Measurements from ENCODE around the gene CARHSP1. TPM values are rescaled to one million over a fixed set of nuclear protein-coding genes. Genes with fewer than 3 reads are reported as not detected.
A peak's percentile ranks its signal among the peaks of the same experiment; 100 is the strongest.
"Not testable (repeated sequence)": the region's sequence is repeated elsewhere in the genome, so short reads cannot be mapped to it uniquely, and the experiment has no call there.

Gene CARHSP1
- polyA plus RNA-seq, 3 donors, result 32.0 to 60.3 (median 52.0) TPM

GRCh38 chr16:8846401-8846932 is 22.3 kb downstream of the CARHSP1 start:
- 96% methylated on average over 10 of the region's 10 CpGs for WGBS (ENCODE audit: insufficient coverage)
- Mint-ChIP-seq H3K36me3 (peaks cover 71 to 77% of the 10 kb centered on the region in 2 donors), H3K4me1 (peaks cover 59% of the 10 kb centered on the region), H3K9me3 (peaks cover 0 to 2% (median 0%) of the 10 kb centered on the region in 7 donors), H3K27ac (no peak overlapping the region), H3K4me3 (no peak overlapping the region), H3K27me3 (ENCODE audit: low read depth in 3 of 3) (peaks cover 4 to 8% (median 5%) of the 10 kb centered on the region in 3 donors)
- intact Hi-C loops (cut with micrococcal nuclease), result no loop called here
- Histone ChIP-seq H3K9me3 (replicated peaks in 1 of 2; ENCODE audit: control insufficient read depth in 1 of 2, insufficient read depth in 1 of 2, low read length in 2 of 2) (no peaks in the 10 kb centered on the region), H3K4me2 (replicated peaks; ENCODE audit: extremely low read depth, low read length, poor library complexity, severe bottlenecking) (no peak overlapping the region), H3K4me1 (ENCODE audit: control insufficient read depth in 1 of 2, insufficient read depth in 2 of 2, low read length in 2 of 2) (peaks cover 25 to 41% of the 10 kb centered on the region in 2 donors), H2AFZ (ENCODE audit: insufficient read depth, low read depth, low read length, poor library complexity, severe bottlenecking) (no peak overlapping the region), H3K27me3 (ENCODE audit: control insufficient read depth in 2 of 2, insufficient read depth in 2 of 2, low read length in 2 of 2) (no peaks in the 10 kb centered on the region), H3K4me3 (replicated peaks in 1 of 3; ENCODE audit: low read depth in 2 of 3, low read length in 3 of 3) (no peak overlapping the region), H3K79me2 (ENCODE audit: insufficient read depth, low read length) (peaks cover 15% of the 10 kb centered on the region), H4K20me1 (ENCODE audit: insufficient read depth, low read length) (peaks cover 49% of the 10 kb centered on the region), H3K36me3 (replicated peaks in 1 of 2; ENCODE audit: control insufficient read depth in 1 of 2, insufficient read depth in 2 of 2, low read length in 2 of 2) (peaks cover 13 to 37% of the 10 kb centered on the region in 2 donors), H3K9ac (ENCODE audit: insufficient read depth, low read length, poor library complexity, severe bottlenecking) (no peak overlapping the region), H3K27ac (ENCODE audit: low read depth in 1 of 2, low read length in 2 of 2) (no peak overlapping the region)
- TF ChIP-seq CTCF (IDR thresholded peaks at IDR 0.05), result no peak
- peak in 1 of 3 donors; percentile 0 for DNase-seq

GRCh38 chr16:8845699-8846298 is 23.0 kb downstream of the CARHSP1 start:
- Histone ChIP-seq H2AFZ (ENCODE audit: insufficient read depth, low read depth, low read length, poor library complexity, severe bottlenecking) (no peak overlapping the region), H3K79me2 (ENCODE audit: insufficient read depth, low read length) (peaks cover 16% of the 10 kb centered on the region), H4K20me1 (ENCODE audit: insufficient read depth, low read length) (peaks cover 49% of the 10 kb centered on the region), H3K9me3 (replicated peaks in 1 of 2; ENCODE audit: control insufficient read depth in 1 of 2, insufficient read depth in 1 of 2, low read length in 2 of 2) (no peaks in the 10 kb centered on the region), H3K4me3 (replicated peaks in 1 of 3; ENCODE audit: low read depth in 2 of 3, low read length in 3 of 3) (no peak overlapping the region), H3K4me1 (ENCODE audit: control insufficient read depth in 1 of 2, insufficient read depth in 2 of 2, low read length in 2 of 2) (peaks cover 24 to 39% of the 10 kb centered on the region in 2 donors), H3K36me3 (replicated peaks in 1 of 2; ENCODE audit: control insufficient read depth in 1 of 2, insufficient read depth in 2 of 2, low read length in 2 of 2) (peaks cover 13 to 34% of the 10 kb centered on the region in 2 donors), H3K27me3 (ENCODE audit: control insufficient read depth in 2 of 2, insufficient read depth in 2 of 2, low read length in 2 of 2) (no peaks in the 10 kb centered on the region), H3K4me2 (replicated peaks; ENCODE audit: extremely low read depth, low read length, poor library complexity, severe bottlenecking) (no peak overlapping the region), H3K27ac (ENCODE audit: low read depth in 1 of 2, low read length in 2 of 2) (no peak overlapping the region), H3K9ac (ENCODE audit: insufficient read depth, low read length, poor library complexity, severe bottlenecking) (no peak overlapping the region)
- Mint-ChIP-seq H3K27ac (no peak overlapping the region), H3K36me3 (peaks cover 64 to 75% of the 10 kb centered on the region in 2 donors), H3K4me1 (peaks cover 54% of the 10 kb centered on the region), H3K9me3 (peaks cover 0 to 2% (median 0%) of the 10 kb centered on the region in 7 donors), H3K27me3 (ENCODE audit: low read depth in 3 of 3) (peaks cover 4 to 8% (median 5%) of the 10 kb centered on the region in 3 donors), H3K4me3 (no peak overlapping the region)
- TF ChIP-seq CTCF (IDR thresholded peaks at IDR 0.05), result no peak
- intact Hi-C loops (cut with micrococcal nuclease), result no loop called here
- no peak for DNase-seq
- WGBS (ENCODE audit: insufficient coverage), result 100% methylated on average over 4 of the region's 7 CpGs

GRCh38 chr16:8843296-8843695 is 25.5 kb downstream of the CARHSP1 start:
- Mint-ChIP-seq H3K36me3 (peaks cover 43 to 52% of the 10 kb centered on the region in 2 donors), H3K4me1 (peaks cover 32% of the 10 kb centered on the region), H3K4me3 (peak overlapping the region in 1 of 2 donors; percentile 24), H3K27ac (peak overlapping the region in 1 of 7 donors; percentile 65)
- H2AFZ ChIP-seq (ENCODE audit: insufficient read depth, low read depth, low read length, poor library complexity, severe bottlenecking); H3K9me3 Mint-ChIP-seq; H3K27ac ChIP-seq (ENCODE audit: low read depth in 1 of 2, low read length in 2 of 2); intact Hi-C loops (cut with micrococcal nuclease); H3K9me3 ChIP-seq (replicated peaks in 1 of 2; ENCODE audit: control insufficient read depth in 1 of 2, insufficient read depth in 1 of 2, low read length in 2 of 2); H3K9ac ChIP-seq (ENCODE audit: insufficient read depth, low read length, poor library complexity, severe bottlenecking); H3K27me3 Mint-ChIP-seq (ENCODE audit: low read depth in 3 of 3); H3K27me3 ChIP-seq (ENCODE audit: control insufficient read depth in 2 of 2, insufficient read depth in 2 of 2, low read length in 2 of 2); H3K4me2 ChIP-seq (replicated peaks; ENCODE audit: extremely low read depth, low read length, poor library complexity, severe bottlenecking); DNase-seq: not testable (repeated sequence)
- WGBS (ENCODE audit: insufficient coverage), result 97% methylated on average over 8 of the region's 12 CpGs
- Histone ChIP-seq H3K79me2 (ENCODE audit: insufficient read depth, low read length) (peaks cover 18% of the 10 kb centered on the region), H3K4me3 (replicated peaks in 1 of 3; ENCODE audit: low read depth in 2 of 3, low read length in 3 of 3) (peak overlapping the region in 2 of 3 experiments; percentile 6 to 57), H3K36me3 (replicated peaks in 1 of 2; ENCODE audit: control insufficient read depth in 1 of 2, insufficient read depth in 2 of 2, low read length in 2 of 2) (peaks cover 8 to 18% of the 10 kb centered on the region in 2 donors), H3K4me1 (ENCODE audit: control insufficient read depth in 1 of 2, insufficient read depth in 2 of 2, low read length in 2 of 2) (peaks cover 8 to 19% of the 10 kb centered on the region in 2 donors), H4K20me1 (ENCODE audit: insufficient read depth, low read length) (peaks cover 29% of the 10 kb centered on the region)
